ENCODE measurements around the gene GPBAR1. TPM values are rescaled to one million over a fixed set of nuclear protein-coding genes. Genes with fewer than 3 reads are reported as not detected.

Gene GPBAR1
- total and polyA plus RNA-seq, 9 of the 15 experiments (the other 6 are each of a cell fraction or from before 2014, with no cell fraction given) = not detected

GRCh38 chr2:218298314-218298875, 37.6 kb downstream of the GPBAR1 start:
- H4K20me1 ChIP-seq (replicated peaks; ENCODE audit: control insufficient read depth, insufficient read depth, low read length) = no peaks in the 10 kb centered on the region
- in situ Hi-C loops (cut with MboI) = no loop called here
- H3K9me1 ChIP-seq (ENCODE audit: control insufficient read depth, insufficient read depth, low read length) = peaks cover 3% of the 10 kb centered on the region
- intact Hi-C loops (cut with micrococcal nuclease) = no loop called here
- 48% methylated on average over 6 of the region's 6 CpGs for WGBS (ENCODE audit: insufficient coverage, low coverage, missing lambda C conversion rate)
- H3K79me2 ChIP-seq (ENCODE audit: control insufficient read depth, insufficient read depth, low read length) = no peaks in the 10 kb centered on the region
- no peak overlapping the region for H2AFZ ChIP-seq (ENCODE audit: low read depth, low read length)
- no peaks in the 10 kb centered on the region for H3K27me3 ChIP-seq (ENCODE audit: control insufficient read depth in 2 of 2, insufficient read depth in 2 of 2, low read length in 2 of 2)
- no peak for ATAC-seq
- ChIA-PET POLR2A (interaction anchor here (0.6 kb wide), 1 partner anchor 96 kb away, joined by 3 read pairs; no protein-coding TSS in a partner anchor), CTCF (ENCODE audit: low intra/inter-chr PET ratio) (no interaction called here)
- H3K27ac ChIP-seq (ENCODE audit: extremely low read depth, low read depth, low read length) = no peak overlapping the region
- no peak overlapping the region; a peak in 1 of 4 replicates for H3K9ac ChIP-seq (ENCODE audit: insufficient read depth in 1 of 2, low read depth in 2 of 2, low read length in 2 of 2)
- H3K4me1 ChIP-seq (replicated peaks in 1 of 2; ENCODE audit: control insufficient read depth in 2 of 2, insufficient read depth in 2 of 2, low read length in 2 of 2) = peaks cover 18 to 30% of the 10 kb centered on the region in 2 experiments; a peak in 4 of 5 replicates
- H3K36me3 ChIP-seq (ENCODE audit: control insufficient read depth, insufficient read depth, low read length) = no peaks in the 10 kb centered on the region
- no peak for FAIRE-seq
- DNase-seq (ENCODE audit: extremely low read depth in 1 of 4, low spot score in 3 of 4) = no peak
- H3K4me2 ChIP-seq (ENCODE audit: insufficient read depth, low read length) = no peak overlapping the region
- H3K9me3 ChIP-seq (replicated peaks; ENCODE audit: control insufficient read depth, insufficient read depth, low read depth, low read length) = no peaks in the 10 kb centered on the region
- BruUV-seq (replicated peaks) = no TSS peak
- no peak overlapping the region for H3K4me3 ChIP-seq
- TF ChIP-seq ZZZ3 (IDR thresholded peaks at IDR 0.05) (no peak), MXI1 (IDR thresholded peaks at IDR 0.05; ENCODE audit: low read depth, low read length) (no peak), HDAC3 (IDR thresholded peaks at IDR 0.05; ENCODE audit: borderline replicate concordance, partially characterized antibody) (no peak), BRD4 (IDR thresholded peaks at IDR 0.05) (no peak), ZNF263 (CRISPR knock-in tag; IDR thresholded peaks at IDR 0.05; ENCODE audit: borderline replicate concordance) (no peak), E2F4 (CRISPR knock-in tag; IDR thresholded peaks at IDR 0.05; ENCODE audit: low read depth) (no peak), RNF219 (CRISPR knock-in tag; IDR thresholded peaks at IDR 0.05) (no peak), FOS (IDR thresholded peaks at IDR 0.05; ENCODE audit: extremely low read depth, insufficient read length) (no peak), BRD9 (IDR thresholded peaks at IDR 0.05; ENCODE audit: low read depth, partially characterized antibody) (no peak), E2F6 (IDR thresholded peaks at IDR 0.05; ENCODE audit: borderline replicate concordance in 1 of 2, extremely low read depth in 1 of 2, insufficient read depth in 1 of 2, insufficient read length in 1 of 2, low read depth in 1 of 2, low read length in 1 of 2, poor library complexity in 1 of 2, severe bottlenecking in 1 of 2) (no peak), ZNF764 (CRISPR knock-in tag; IDR thresholded peaks at IDR 0.05; ENCODE audit: low read depth) (no peak), LARP7 (IDR thresholded peaks at IDR 0.05) (no peak), JUN (IDR thresholded peaks at IDR 0.05; ENCODE audit: borderline replicate concordance, low read depth, low read length) (no peak), JUN (CRISPR knock-in tag; IDR thresholded peaks at IDR 0.05; ENCODE audit: borderline replicate concordance) (no peak), XRCC5 (IDR thresholded peaks at IDR 0.05; ENCODE audit: low read depth, low read length) (no peak), SREBF1 (IDR thresholded peaks at IDR 0.05; ENCODE audit: borderline replicate concordance, low read depth, low read length) (no peak)
- TF ChIP-seq, protein P1, sequence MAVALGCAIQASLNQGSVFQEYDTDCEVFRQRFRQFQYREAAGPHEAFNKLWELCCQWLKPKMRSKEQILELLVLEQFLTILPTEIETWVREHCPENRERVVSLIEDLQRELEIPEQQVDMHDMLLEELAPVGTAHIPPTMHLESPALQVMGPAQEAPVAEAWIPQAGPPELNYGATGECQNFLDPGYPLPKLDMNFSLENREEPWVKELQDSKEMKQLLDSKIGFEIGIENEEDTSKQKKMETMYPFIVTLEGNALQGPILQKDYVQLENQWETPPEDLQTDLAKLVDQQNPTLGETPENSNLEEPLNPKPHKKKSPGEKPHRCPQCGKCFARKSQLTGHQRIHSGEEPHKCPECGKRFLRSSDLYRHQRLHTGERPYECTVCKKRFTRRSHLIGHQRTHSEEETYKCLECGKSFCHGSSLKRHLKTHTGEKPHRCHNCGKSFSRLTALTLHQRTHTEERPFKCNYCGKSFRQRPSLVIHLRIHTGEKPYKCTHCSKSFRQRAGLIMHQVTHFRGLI (CRISPR knock-in tag; IDR thresholded peaks at IDR 0.05) = no peak

Measured in K562 (cell line).